Measurements from ENCODE around the gene DERL3.

GRCh38 chr22:23803001-23803819 is 35.6 kb downstream of the DERL3 start:
- TF ChIP-seq CTCF (IDR thresholded peaks at IDR 0.05; ENCODE audit: borderline replicate concordance, extremely low read depth, low read length, poor library complexity, severe bottlenecking) (no peak), EZH2 (IDR thresholded peaks at IDR 0.05; ENCODE audit: borderline replicate concordance, low read depth, low read length, severe bottlenecking) (no peak)
